Ascending aorta (tissue), 2 donors: ENCODE measurements around the gene LRP10. TPM values are rescaled to one million over a fixed set of nuclear protein-coding genes. Genes with fewer than 3 reads are reported as not detected.

Experiments
- DNase-seq, 2 donors: peaks; one replicate each; pipeline ENCODE4 v3.0.0-alpha.2; 2019; ENCODE audit warnings: low spot score in 2 of 2
- H3K27ac ChIP-seq, 2 donors: fragments of 200-600 bp; sonication (generic); one replicate each; pipeline ENCODE4 v1.5.1; 2016 to 2017; ENCODE audit warnings: mild to moderate bottlenecking in 1 of 2
- H3K27me3 ChIP-seq: fragments of 200-600 bp; sonication (generic); one replicate; pipeline ENCODE4 v1.5.1; 2017
- H3K36me3 ChIP-seq, 2 donors: fragments of 200-600 bp; sonication (generic); one replicate each; pipeline ENCODE4 v1.5.1; 2016
- H3K4me1 ChIP-seq, 2 donors: fragments of 200-600 bp; sonication (generic); one replicate each; pipeline ENCODE4 v1.5.1; 2016 to 2017; ENCODE audit warnings: mild to moderate bottlenecking in 1 of 2
- H3K4me3 ChIP-seq, 2 donors: fragments of 200-600 bp; sonication (generic); one replicate each; pipeline ENCODE4 v1.5.1; 2016 to 2017; ENCODE audit warnings: mild to moderate bottlenecking in 1 of 2
- H3K9me3 ChIP-seq, 2 donors: fragments of 200-600 bp; sonication (generic); one replicate each; pipeline ENCODE4 v1.5.1; 2016
- CTCF ChIP-seq, 3 experiments: fragments of 200-600 bp in 2 of 3; fragments of 450-650 bp in 1 of 3; sonication (generic) in 2 of 3; IDR thresholded peaks; one replicate each; pipeline ENCODE4 v1.5.1; 2016 to 2019; ENCODE audit warnings: antibody characterized with exemption in 3 of 3, mild to moderate bottlenecking in 1 of 3, moderate library complexity in 1 of 3
- intact Hi-C: fragments of 100-400 bp; cut with DNase I; formaldehyde crosslinking; loops from one replicate; pipeline ENCODE4 v1.15.1; 2023
- total RNA-seq: library from RNA; depleted of rRNA; stranded (reverse); fragments of >200 nt; gene quantifications from one replicate; pipeline ENCODE4 v1.1.0, GENCODE V29; 2016

Gene LRP10
- total RNA-seq, 1 donor from 2014 or later, result 214 TPM

- peak overlapping the region; percentile 91 to 94 for H3K27ac ChIP-seq
- H3K27me3 ChIP-seq, result no peaks in the 10 kb centered on the region
- no peaks in the 10 kb centered on the region for H3K9me3 ChIP-seq
- H3K4me3 ChIP-seq, result peak overlapping the region; percentile 68 to 86
- DNase-seq, result peak in 1 of 2 donors; percentile 85
- H3K4me1 ChIP-seq, result peaks cover 0 to 20% of the 10 kb centered on the region in 2 donors
- no peak for TF ChIP-seq CTCF (IDR thresholded peaks at IDR 0.05)
- intact Hi-C loops, result loop anchor here (2.0 to 10.0 kb wide), 6 partner anchors 14 to 468 kb away; partner anchors contain the start of genes AJUBA, BCL2L2, LRP10 and PPP1R3E
- H3K36me3 ChIP-seq, result peaks cover 24 to 32% of the 10 kb centered on the region in 2 donors
Measured at GRCh38 chr14:22837114-22837749, 34.3 kb upstream of the LRP10 start.

GRCh38 chr14:22837750-22838538, 33.6 kb upstream of the LRP10 start:
- DNase-seq, result peak; percentile 51 to 85
- H3K27me3 ChIP-seq, result no peaks in the 10 kb centered on the region
- no peaks in the 10 kb centered on the region for H3K9me3 ChIP-seq
- peaks cover 0 to 20% of the 10 kb centered on the region in 2 donors for H3K4me1 ChIP-seq
- peaks cover 31 to 39% of the 10 kb centered on the region in 2 donors for H3K36me3 ChIP-seq
- peak overlapping the region; percentile 91 to 94 for H3K27ac ChIP-seq
- peak overlapping the region; percentile 68 to 86 for H3K4me3 ChIP-seq
- no peak for TF ChIP-seq CTCF (IDR thresholded peaks at IDR 0.05)
- intact Hi-C loops, result loop anchor here (2.0 to 10.0 kb wide), 6 partner anchors 15 to 467 kb away; partner anchors contain the start of genes AJUBA, BCL2L2, LRP10 and PPP1R3E

- DNase-seq, result peak in 1 of 2 donors; percentile 69
- H3K4me3 ChIP-seq, result peak overlapping the region; percentile 68 to 86
- peaks cover 34 to 39% of the 10 kb centered on the region in 2 donors for H3K36me3 ChIP-seq
- intact Hi-C loops, result loop anchor here (5.0 to 10.0 kb wide), 5 partner anchors 34 to 466 kb away; partner anchors contain the start of genes AJUBA, BCL2L2, LRP10 and PPP1R3E
- TF ChIP-seq CTCF (IDR thresholded peaks at IDR 0.05), result no peak
- H3K9me3 ChIP-seq, result no peaks in the 10 kb centered on the region
- H3K27ac ChIP-seq, result peak overlapping the region; percentile 91 to 94
- peaks cover 0 to 20% of the 10 kb centered on the region in 2 donors for H3K4me1 ChIP-seq
- H3K27me3 ChIP-seq, result no peaks in the 10 kb centered on the region
Measured at GRCh38 chr14:22838631-22839041, 32.9 kb upstream of the LRP10 start.

GRCh38 chr14:22839159-22839779, 32.3 kb upstream of the LRP10 start:
- Histone ChIP-seq H3K4me3 (peak overlapping the region; percentile 68 to 86), H3K27me3 (no peaks in the 10 kb centered on the region), H3K36me3 (peaks cover 34 to 39% of the 10 kb centered on the region in 2 donors), H3K9me3 (no peaks in the 10 kb centered on the region), H3K27ac (peak overlapping the region; percentile 91 to 94), H3K4me1 (peaks cover 0 to 20% of the 10 kb centered on the region in 2 donors)
- DNase-seq, result peak in 1 of 2 donors; percentile 76
- intact Hi-C loops, result loop anchor here (5.0 to 10.0 kb wide), 5 partner anchors 33 to 466 kb away; partner anchors contain the start of genes AJUBA, BCL2L2, LRP10 and PPP1R3E
- no peak for TF ChIP-seq CTCF (IDR thresholded peaks at IDR 0.05)

- no peak for TF ChIP-seq CTCF (IDR thresholded peaks at IDR 0.05)
- peaks cover 4 to 22% of the 10 kb centered on the region in 2 donors for H3K4me1 ChIP-seq
- peak overlapping the region; percentile 21 to 31 for H3K27ac ChIP-seq
- no peak for DNase-seq
- H3K27me3 ChIP-seq, result no peaks in the 10 kb centered on the region
- no peak overlapping the region for H3K4me3 ChIP-seq
- no peaks in the 10 kb centered on the region for H3K9me3 ChIP-seq
- peaks cover 53 to 58% of the 10 kb centered on the region in 2 donors for H3K36me3 ChIP-seq
- intact Hi-C loops, result loop anchor here (10.0 kb wide), 1 partner anchor 1367 kb away; the partner anchor contains the start of genes RAB2B and TOX4
Measured at GRCh38 chr14:22841311-22841710, 30.2 kb upstream of the LRP10 start.
